Mesendoderm (in vitro differentiated cells): ENCODE measurements around the gene ATXN7L1.
"Not testable (repeated sequence)": the region's sequence is repeated elsewhere in the genome, so short reads cannot be mapped to it uniquely, and the experiment has no call there.

ENCODE experiments used
- DNase-seq: peaks from one replicate; pipeline ENCODE4 v3.0.0; 2013
- H2AK5ac ChIP-seq: 2 replicates; pipeline ENCODE4 v1.6.1; 2013; ENCODE audit warnings: low read length, inconsistent platforms
- H2BK120ac ChIP-seq: 2 replicates; pipeline ENCODE4 v1.6.1; 2013; ENCODE audit warnings: low read depth, mild to moderate bottlenecking, low read length, moderate library complexity, mixed read lengths
- H2BK15ac ChIP-seq: replicated peaks from 2 replicates; pipeline ENCODE4 v1.6.1; 2013; ENCODE audit warnings: low read depth, mild to moderate bottlenecking, moderate library complexity
- H2BK5ac ChIP-seq: 2 replicates; pipeline ENCODE4 v1.6.1; 2013; ENCODE audit warnings: low read length, inconsistent platforms
- H3K18ac ChIP-seq: 2 replicates; pipeline ENCODE4 v1.6.1; 2013; ENCODE audit warnings: mild to moderate bottlenecking, low read length, mixed read lengths
- H3K23ac ChIP-seq: one replicate; pipeline ENCODE4 v1.6.1; 2013; ENCODE audit warnings: low read length
- H3K27ac ChIP-seq: 2 replicates; pipeline ENCODE4 v1.5.1; 2013; ENCODE audit warnings: low read depth, mild to moderate bottlenecking, inconsistent platforms, low read length, moderate library complexity
- H3K27me3 ChIP-seq: 2 replicates; pipeline ENCODE4 v1.6.1; 2013; ENCODE audit warnings: low read length, control low read depth, mild to moderate bottlenecking, inconsistent platforms; ENCODE audit not compliant: insufficient read depth, poor library complexity
- H3K36me3 ChIP-seq: 2 replicates; pipeline ENCODE4 v1.6.1; 2013; ENCODE audit warnings: low read length, inconsistent platforms; ENCODE audit not compliant: control insufficient read depth, insufficient read depth
- H3K4ac ChIP-seq: one replicate; pipeline ENCODE4 v1.6.1; 2013; ENCODE audit warnings: low read depth, mild to moderate bottlenecking, low read length, moderate library complexity
- H3K4me1 ChIP-seq: 2 replicates; pipeline ENCODE4 v1.6.1; 2013; ENCODE audit warnings: low read depth, low read length, inconsistent platforms; ENCODE audit not compliant: control insufficient read depth
- H3K4me2 ChIP-seq: 2 replicates; pipeline ENCODE4 v1.6.1; 2013; ENCODE audit warnings: low read length
- H3K4me3 ChIP-seq: 2 replicates; pipeline ENCODE4 v1.5.1; 2013; ENCODE audit warnings: mild to moderate bottlenecking, low read length
- H3K56ac ChIP-seq: one replicate; pipeline ENCODE4 v1.6.1; 2013; ENCODE audit warnings: low read length
- H3K79me1 ChIP-seq: 2 replicates; pipeline ENCODE4 v1.6.1; 2013; ENCODE audit warnings: low read length, inconsistent platforms
- H3K79me2 ChIP-seq: 2 replicates; pipeline ENCODE4 v1.6.1; 2013; ENCODE audit warnings: mild to moderate bottlenecking, low read length; ENCODE audit not compliant: control insufficient read depth, insufficient read depth
- H3K9ac ChIP-seq: 2 replicates; pipeline ENCODE4 v1.6.1; 2013; ENCODE audit warnings: low read length, inconsistent platforms
- H4K5ac ChIP-seq: one replicate; pipeline ENCODE4 v1.6.1; 2013; ENCODE audit warnings: low read length
- H4K8ac ChIP-seq: one replicate; pipeline ENCODE4 v1.6.1; 2013; ENCODE audit warnings: low read depth, mild to moderate bottlenecking, control low read depth, low read length, moderate library complexity
- WGBS: extraction: QIAGEN DNeasy Blood & Tissue Kit; methylation state at CpG from one replicate; pipeline ENCODE4 v1.1.7; 2013; ENCODE audit warnings: low lambda C conversion rate, missing lambda C conversion rate; ENCODE audit not compliant: insufficient coverage; ENCODE audit errors: extremely low coverage; 5-methylcytosine and 5-hydroxymethylcytosine counted together

The ATXN7L1 gene

GRCh38 chr7:105890290-105890997 lies 14.0 kb upstream of the ATXN7L1 start:
- H3K4ac ChIP-seq, result no peak overlapping the region
- no peak overlapping the region for H2BK5ac ChIP-seq
- no peak overlapping the region for H3K18ac ChIP-seq
- no peak overlapping the region for H2AK5ac ChIP-seq
- no peak overlapping the region for H3K4me3 ChIP-seq
- H4K8ac ChIP-seq, result no peak overlapping the region
- no peaks in the 10 kb centered on the region for H3K27me3 ChIP-seq
- H3K27ac ChIP-seq, result no peak overlapping the region
- peaks cover 7% of the 10 kb centered on the region for H3K79me1 ChIP-seq
- H3K79me2 ChIP-seq, result no peaks in the 10 kb centered on the region
- no peak overlapping the region for H3K23ac ChIP-seq
- no peak overlapping the region for H3K56ac ChIP-seq
- no CpG with 5 or more reads among the region's 4 CpGs for WGBS
- no peak overlapping the region for H4K5ac ChIP-seq
- H3K36me3 ChIP-seq, result no peaks in the 10 kb centered on the region
- H3K9ac ChIP-seq, result no peak overlapping the region
- H3K4me2 ChIP-seq, result no peak overlapping the region
- no peak overlapping the region for H2BK15ac ChIP-seq
- H3K4me1 ChIP-seq, result peaks cover 2% of the 10 kb centered on the region
- DNase-seq, result no peak
- no peak overlapping the region for H2BK120ac ChIP-seq

GRCh38 chr7:105887569-105888189 lies 11.3 kb upstream of the ATXN7L1 start:
- H3K23ac ChIP-seq, result no peak overlapping the region
- no peak overlapping the region for H2BK5ac ChIP-seq
- peaks cover 4% of the 10 kb centered on the region for H3K79me2 ChIP-seq
- H3K27ac ChIP-seq, result no peak overlapping the region
- H2BK15ac ChIP-seq, result no peak overlapping the region
- H3K4ac ChIP-seq, result no peak overlapping the region
- no peak overlapping the region for H4K5ac ChIP-seq
- DNase-seq, result no peak
- no peak overlapping the region for H2AK5ac ChIP-seq
- H2BK120ac ChIP-seq, result no peak overlapping the region
- peaks cover 4% of the 10 kb centered on the region for H3K79me1 ChIP-seq
- H3K18ac ChIP-seq, result no peak overlapping the region
- no peak overlapping the region for H3K56ac ChIP-seq
- H3K4me1 ChIP-seq, result peaks cover 2% of the 10 kb centered on the region
- WGBS, result no CpG with 5 or more reads among the region's 6 CpGs
- H3K4me3 ChIP-seq, result no peak overlapping the region
- H3K36me3 ChIP-seq, result no peaks in the 10 kb centered on the region
- H3K27me3 ChIP-seq, result no peaks in the 10 kb centered on the region
- no peak overlapping the region for H3K4me2 ChIP-seq
- H3K9ac ChIP-seq, result no peak overlapping the region
- no peak overlapping the region for H4K8ac ChIP-seq

GRCh38 chr7:105886776-105887175 lies 10.4 kb upstream of the ATXN7L1 start:
- H3K27me3 ChIP-seq, result no peaks in the 10 kb centered on the region
- DNase-seq, result no peak
- H3K4me3 ChIP-seq, result no peak overlapping the region
- no peak overlapping the region for H3K23ac ChIP-seq
- no peak overlapping the region for H2BK15ac ChIP-seq
- no peak overlapping the region for H3K9ac ChIP-seq
- no peak overlapping the region for H2BK120ac ChIP-seq
- no peak overlapping the region for H3K4me2 ChIP-seq
- H2AK5ac ChIP-seq, result no peak overlapping the region
- no peak overlapping the region for H3K4ac ChIP-seq
- H3K79me1 ChIP-seq, result peaks cover 4% of the 10 kb centered on the region
- H4K8ac ChIP-seq, result no peak overlapping the region
- no peak overlapping the region for H2BK5ac ChIP-seq
- no peak overlapping the region for H4K5ac ChIP-seq
- no peak overlapping the region for H3K18ac ChIP-seq
- no peak overlapping the region for H3K27ac ChIP-seq
- H3K4me1 ChIP-seq, result peaks cover 2% of the 10 kb centered on the region
- no CpG with 5 or more reads among the region's 2 CpGs for WGBS
- no peaks in the 10 kb centered on the region for H3K36me3 ChIP-seq
- peaks cover 4% of the 10 kb centered on the region for H3K79me2 ChIP-seq
- H3K56ac ChIP-seq, result no peak overlapping the region

DNA sequence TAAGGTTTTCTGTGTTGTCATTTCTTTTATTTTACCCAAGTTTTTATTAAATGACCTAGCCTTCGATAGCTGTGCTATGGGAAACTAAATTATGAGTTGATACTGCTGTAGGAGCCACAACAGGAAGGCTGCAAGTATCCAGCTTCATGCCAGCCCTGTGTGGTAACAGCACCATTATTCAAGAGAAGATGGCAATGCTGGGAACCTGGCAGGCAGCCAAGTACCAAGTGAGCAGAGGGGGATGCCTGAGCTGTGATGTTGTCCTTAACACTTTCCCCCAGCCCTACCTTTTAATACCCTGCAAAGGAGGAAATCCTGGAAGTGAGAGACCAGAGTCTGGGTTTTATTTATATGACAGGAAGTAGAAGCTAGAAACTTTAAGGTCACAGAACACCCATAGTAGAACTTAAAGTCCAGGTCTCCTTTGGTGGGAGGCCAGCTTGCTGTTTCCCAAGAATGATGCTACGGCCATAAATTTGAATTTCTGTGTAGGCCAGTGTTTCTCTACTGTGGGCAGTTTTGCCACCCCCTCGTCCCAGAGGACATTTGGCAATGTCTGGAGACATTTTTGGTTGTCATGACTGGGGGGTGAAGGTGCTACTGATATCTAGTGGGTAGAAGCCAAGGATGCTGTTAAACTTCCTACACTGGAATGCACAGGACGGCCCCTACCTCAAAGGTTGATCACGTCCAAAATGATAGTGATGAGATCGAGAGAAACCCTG lies 9.2 kb upstream of the ATXN7L1 start:
- no peaks in the 10 kb centered on the region for H3K36me3 ChIP-seq
- H4K5ac ChIP-seq, result no peak overlapping the region
- H2BK120ac ChIP-seq, result no peak overlapping the region
- peaks cover 2% of the 10 kb centered on the region for H3K4me1 ChIP-seq
- H2BK5ac ChIP-seq, result no peak overlapping the region
- H3K79me2 ChIP-seq, result peaks cover 12% of the 10 kb centered on the region
- H3K4ac ChIP-seq, result no peak overlapping the region
- H3K27ac ChIP-seq, result no peak overlapping the region
- H3K4me2 ChIP-seq, result no peak overlapping the region
- no CpG with 5 or more reads among the region's 6 CpGs for WGBS
- no peak overlapping the region for H4K8ac ChIP-seq
- no peak overlapping the region for H3K4me3 ChIP-seq
- H3K27me3 ChIP-seq, result no peaks in the 10 kb centered on the region
- H3K23ac ChIP-seq, result no peak overlapping the region
- no peak overlapping the region for H2BK15ac ChIP-seq
- no peak overlapping the region for H3K9ac ChIP-seq
- no peak for DNase-seq
- peaks cover 10% of the 10 kb centered on the region for H3K79me1 ChIP-seq
- H2AK5ac ChIP-seq, result no peak overlapping the region
- H3K56ac ChIP-seq, result no peak overlapping the region
- no peak overlapping the region for H3K18ac ChIP-seq

DNA sequence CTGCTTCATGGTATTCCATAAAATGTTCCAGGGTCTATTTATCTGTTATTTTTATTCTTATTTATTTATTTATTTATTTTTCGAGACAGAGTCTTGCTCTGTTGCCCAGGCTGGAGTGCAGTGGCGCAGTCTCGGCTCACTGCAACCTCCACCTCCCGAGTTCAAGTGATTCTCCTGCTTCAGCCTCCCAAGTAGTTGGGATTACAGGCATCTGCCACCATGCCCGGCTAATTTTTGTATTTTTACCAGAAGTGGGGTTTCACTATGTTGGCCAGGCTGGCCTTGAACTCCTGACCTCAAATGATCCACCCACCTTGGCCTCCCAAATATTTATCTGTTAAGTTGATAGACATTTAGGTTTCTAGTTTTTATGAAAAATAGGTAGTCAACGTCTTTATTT lies 6.8 kb upstream of the ATXN7L1 start:
- not testable (repeated sequence) for H4K5ac ChIP-seq, H3K36me3 ChIP-seq, H2BK120ac ChIP-seq, H2BK5ac ChIP-seq, H3K9ac ChIP-seq, H3K56ac ChIP-seq, H3K4me3 ChIP-seq, DNase-seq, H2BK15ac ChIP-seq, H4K8ac ChIP-seq, H3K27me3 ChIP-seq, H3K4me2 ChIP-seq, H2AK5ac ChIP-seq, H3K27ac ChIP-seq, H3K4ac ChIP-seq, H3K23ac ChIP-seq, H3K18ac ChIP-seq
- Histone ChIP-seq H3K4me1 (peaks cover 13% of the 10 kb centered on the region), H3K79me2 (peaks cover 23% of the 10 kb centered on the region), H3K79me1 (peaks cover 20% of the 10 kb centered on the region)
- WGBS, result no CpG with 5 or more reads among the region's 6 CpGs
